DND-41 (cell line): Measurements from ENCODE around the gene HEATR5B.
A peak's percentile ranks its signal among the peaks of the same experiment; 100 is the strongest.

Experiments
- ATAC-seq: fragments of 200-7000 bp; cut with Tn5 transposase; 3 replicates; pipeline ENCODE4 v1.9.1; 2021; ENCODE audit warnings: low read depth; ENCODE audit not compliant: insufficient read depth
- DNase-seq: peaks from one replicate; pipeline ENCODE4 v3.0.0-alpha.2; 2020
- H2AFZ ChIP-seq: 2 replicates; pipeline ENCODE4 v1.6.0; 2012; ENCODE audit warnings: low read depth, low read length
- H3K27ac ChIP-seq: 2 replicates; pipeline ENCODE4 v1.5.1; 2012; ENCODE audit warnings: low read length, inconsistent platforms
- H3K27me3 ChIP-seq: fragments of 200-600 bp; sonication (generic); 2 replicates; pipeline ENCODE4 v1.6.0; 2012; ENCODE audit warnings: low read length, mild to moderate bottlenecking, inconsistent platforms; ENCODE audit not compliant: insufficient read depth, poor library complexity
- H3K36me3 ChIP-seq: 2 replicates; pipeline ENCODE4 v1.5.1; 2012; ENCODE audit warnings: low read length, inconsistent platforms; ENCODE audit not compliant: insufficient read depth
- H3K4me1 ChIP-seq: 2 replicates; pipeline ENCODE4 v1.5.1; 2012; ENCODE audit warnings: mild to moderate bottlenecking, low read length; ENCODE audit not compliant: insufficient read depth
- H3K4me2 ChIP-seq: 2 replicates; pipeline ENCODE4 v1.6.0; 2012; ENCODE audit warnings: mild to moderate bottlenecking, moderate library complexity, low read length, inconsistent platforms; ENCODE audit not compliant: insufficient read depth
- H3K4me3 ChIP-seq, 2 experiments: fragments of 200-600 bp in 1 of 2; shearing (Covaris generic) in 1 of 2; 2 replicates each; pipeline ENCODE4 v1.5.1; 2012 to 2016; ENCODE audit warnings: inconsistent platforms in 2 of 2, low read length in 2 of 2, mild to moderate bottlenecking in 2 of 2, low read depth in 1 of 2, moderate library complexity in 1 of 2
- H3K79me2 ChIP-seq: 2 replicates; pipeline ENCODE4 v1.6.0; 2012; ENCODE audit warnings: low read length, inconsistent platforms; ENCODE audit not compliant: insufficient read depth
- H3K9ac ChIP-seq: 2 replicates; pipeline ENCODE4 v1.6.0; 2012; ENCODE audit warnings: low read depth, mild to moderate bottlenecking, inconsistent platforms, low read length, moderate library complexity
- H3K9me3 ChIP-seq: 2 replicates; pipeline ENCODE4 v1.5.1; 2012; ENCODE audit warnings: low read length, moderate library complexity, mild to moderate bottlenecking, inconsistent platforms; ENCODE audit not compliant: insufficient read depth, severe bottlenecking
- H4K20me1 ChIP-seq: 2 replicates; pipeline ENCODE4 v1.6.0; 2012; ENCODE audit warnings: low read length; ENCODE audit not compliant: insufficient read depth
- EZH2 ChIP-seq: IDR thresholded peaks from 3 replicates; pipeline ENCODE4 v1.6.1; 2012; ENCODE audit warnings: borderline replicate concordance, low read depth, mild to moderate bottlenecking, moderate library complexity, low read length, inconsistent platforms; ENCODE audit not compliant: severe bottlenecking
- TF ChIP-seq, protein P1 (sequence below): IDR thresholded peaks from 2 replicates; pipeline ENCODE4 v1.5.1; 2012; ENCODE audit warnings: borderline replicate concordance, low read length, moderate library complexity, mild to moderate bottlenecking; ENCODE audit not compliant: poor library complexity, severe bottlenecking; ENCODE audit errors: extremely low read depth

HEATR5B gene

DNA sequence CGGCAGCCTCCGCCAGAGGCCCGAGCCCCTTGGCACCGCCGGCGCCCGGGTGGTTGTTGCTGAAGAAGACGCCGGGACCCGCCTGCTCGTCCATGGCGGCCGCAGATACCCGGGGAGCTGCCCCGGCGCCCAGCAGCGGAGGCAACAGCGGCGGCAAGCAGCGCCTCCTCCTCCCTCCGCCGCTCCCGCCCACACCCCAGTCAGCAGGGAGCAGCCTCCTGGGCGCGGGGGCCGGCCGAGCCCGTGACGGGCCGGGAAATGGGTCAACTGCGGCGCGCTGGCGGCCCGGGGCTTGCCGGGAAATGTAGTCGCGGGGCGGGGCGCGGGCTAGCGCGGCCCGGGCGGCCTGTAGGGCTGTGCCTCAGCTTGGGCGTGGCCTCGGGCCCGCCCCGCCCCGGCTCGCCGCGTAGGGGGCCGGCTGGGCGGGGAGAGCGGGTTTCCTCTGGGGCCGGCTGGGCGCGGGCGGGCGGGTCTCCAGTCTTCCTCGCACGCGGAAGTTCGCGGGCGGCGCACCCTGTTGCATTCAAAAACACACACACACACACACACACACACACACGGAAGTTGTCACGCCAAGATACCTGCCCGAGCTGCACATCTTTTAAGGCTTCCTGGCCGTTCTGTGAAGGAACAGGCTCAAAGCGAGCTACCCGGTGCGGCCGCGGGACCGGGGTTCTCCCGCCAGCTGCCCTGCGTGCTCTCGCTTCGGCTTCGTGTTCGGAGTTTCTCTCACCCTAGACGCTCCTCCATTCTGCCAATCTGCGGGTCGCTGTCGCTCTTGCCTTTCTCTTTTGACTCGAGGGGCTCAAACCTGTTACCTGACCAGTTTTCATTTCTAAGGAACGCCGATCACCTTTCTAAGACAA, 117.6 kb downstream of the HEATR5B start, which contains the start of gene STRN:
Gene STRN (minus strand): TSS at position 167 of the 866 bp plus-strand sequence. CDS start 73 bp downstream, at position 94.
- no peak for TF ChIP-seq EZH2
- TF ChIP-seq, protein P1, sequence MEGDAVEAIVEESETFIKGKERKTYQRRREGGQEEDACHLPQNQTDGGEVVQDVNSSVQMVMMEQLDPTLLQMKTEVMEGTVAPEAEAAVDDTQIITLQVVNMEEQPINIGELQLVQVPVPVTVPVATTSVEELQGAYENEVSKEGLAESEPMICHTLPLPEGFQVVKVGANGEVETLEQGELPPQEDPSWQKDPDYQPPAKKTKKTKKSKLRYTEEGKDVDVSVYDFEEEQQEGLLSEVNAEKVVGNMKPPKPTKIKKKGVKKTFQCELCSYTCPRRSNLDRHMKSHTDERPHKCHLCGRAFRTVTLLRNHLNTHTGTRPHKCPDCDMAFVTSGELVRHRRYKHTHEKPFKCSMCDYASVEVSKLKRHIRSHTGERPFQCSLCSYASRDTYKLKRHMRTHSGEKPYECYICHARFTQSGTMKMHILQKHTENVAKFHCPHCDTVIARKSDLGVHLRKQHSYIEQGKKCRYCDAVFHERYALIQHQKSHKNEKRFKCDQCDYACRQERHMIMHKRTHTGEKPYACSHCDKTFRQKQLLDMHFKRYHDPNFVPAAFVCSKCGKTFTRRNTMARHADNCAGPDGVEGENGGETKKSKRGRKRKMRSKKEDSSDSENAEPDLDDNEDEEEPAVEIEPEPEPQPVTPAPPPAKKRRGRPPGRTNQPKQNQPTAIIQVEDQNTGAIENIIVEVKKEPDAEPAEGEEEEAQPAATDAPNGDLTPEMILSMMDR: no peak
- Histone ChIP-seq H3K9me3 (no peaks in the 10 kb centered on the region), H3K9ac (peak within 1 kb of the TSS; percentile 74), H3K27ac (peak within 1 kb of the TSS; percentile 85), H3K4me3 (peak within 1 kb of the TSS; percentile 81 to 99), H3K4me1 (peaks cover 32% of the 10 kb centered on the region), H2AFZ (peak within 1 kb of the TSS; percentile 100), H3K36me3 (no peaks in the 10 kb centered on the region; the same call in 1 of the 2 replicates), H4K20me1 (no peaks in the 10 kb centered on the region), H3K4me2 (peak within 1 kb of the TSS; percentile 98), H3K27me3 (no peaks in the 10 kb centered on the region), H3K79me2 (peaks cover 45% of the 10 kb centered on the region)
- ATAC-seq (peak; percentile 94), DNase-seq (peak; percentile 97)

DNA sequence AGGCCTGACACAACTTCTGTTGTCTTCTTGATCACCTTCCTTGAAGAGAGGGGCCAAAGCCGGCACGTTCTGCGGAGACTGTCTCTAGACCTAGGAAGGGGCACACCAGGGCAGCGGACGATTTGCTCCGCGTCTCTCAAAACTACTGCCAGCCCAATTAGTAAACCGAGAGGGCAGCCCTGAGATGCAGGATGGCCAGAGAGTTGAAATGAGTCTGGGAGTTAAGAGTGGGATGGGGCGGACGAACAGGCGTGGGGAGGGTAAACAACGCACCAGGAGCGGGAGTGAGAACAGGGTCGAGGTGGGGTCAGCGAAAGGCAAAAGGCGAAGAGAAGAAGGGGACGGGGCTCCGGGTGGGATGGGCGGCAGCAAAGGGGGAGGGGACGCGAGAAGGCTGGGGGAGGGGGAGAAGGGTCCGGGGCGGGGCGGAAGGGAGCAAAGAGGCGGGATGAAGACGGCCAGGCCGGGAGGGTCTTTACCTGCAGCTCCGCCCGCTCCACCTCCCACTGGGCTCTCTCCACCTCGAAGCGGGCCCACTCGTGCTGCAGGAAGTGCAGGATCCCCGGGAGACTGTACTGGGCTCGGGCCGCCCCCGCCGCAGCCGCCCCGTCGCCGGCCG, 118.3 kb downstream of the HEATR5B start:
- Histone ChIP-seq H3K79me2 (peaks cover 50% of the 10 kb centered on the region), H3K36me3 (no peaks in the 10 kb centered on the region; the same call in 1 of the 2 replicates), H3K27me3 (no peaks in the 10 kb centered on the region), H4K20me1 (no peaks in the 10 kb centered on the region), H3K4me2 (peak overlapping the region; percentile 98), H2AFZ (peak overlapping the region; percentile 90), H3K4me3 (peak overlapping the region; percentile 81 to 99), H3K4me1 (peaks cover 32% of the 10 kb centered on the region), H3K27ac (peak overlapping the region; percentile 85), H3K9me3 (no peaks in the 10 kb centered on the region), H3K9ac (peak overlapping the region; percentile 74)
- ATAC-seq (peak; percentile 31), DNase-seq (peak; percentile 56)
- TF ChIP-seq, protein P1: no peak
- TF ChIP-seq EZH2: no peak

DNA sequence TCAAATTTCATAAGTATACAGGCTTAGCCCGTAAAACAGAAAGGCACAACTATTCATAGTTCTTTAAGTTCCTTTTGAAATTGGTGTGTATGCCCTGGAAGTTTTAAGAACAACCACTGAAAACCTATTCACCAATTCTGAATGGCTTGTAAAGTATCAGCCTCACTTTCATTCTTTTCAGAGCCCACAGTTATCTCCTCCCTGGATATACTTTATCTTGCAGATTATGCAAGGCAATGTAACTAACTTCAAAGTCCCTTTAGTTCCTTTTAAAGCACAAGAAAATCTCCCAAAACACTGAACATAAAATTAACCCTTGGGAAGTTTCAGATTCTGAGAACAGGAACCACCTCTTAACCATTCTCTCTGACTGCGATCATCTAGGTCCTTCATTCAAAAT, 119.0 kb downstream of the HEATR5B start:
- H3K79me2 ChIP-seq: peaks cover 55% of the 10 kb centered on the region
- DNase-seq: no peak
- peaks cover 2% of the 10 kb centered on the region; the same call in 1 of the 2 replicates for H4K20me1 ChIP-seq

More for the DNA sequence above, 119.0 kb downstream of the HEATR5B start:
- H3K9me3 ChIP-seq: no peaks in the 10 kb centered on the region
- peak overlapping the region; percentile 74 for H3K9ac ChIP-seq
- peaks cover 32% of the 10 kb centered on the region for H3K4me1 ChIP-seq
- TF ChIP-seq, protein P1: no peak
- no peak for TF ChIP-seq EZH2
- peak overlapping the region; percentile 98 for H3K4me2 ChIP-seq
- H3K4me3 ChIP-seq: peak overlapping the region; percentile 81 to 99; a peak in 3 of 4 replicates
- H3K27ac ChIP-seq: peak overlapping the region; percentile 6; the same call in 1 of the 2 replicates
- H3K36me3 ChIP-seq: no peaks in the 10 kb centered on the region; the same call in 1 of the 2 replicates
- ATAC-seq: no peak
- no peak overlapping the region; the same call in 1 of the 2 replicates for H2AFZ ChIP-seq
- H3K27me3 ChIP-seq: no peaks in the 10 kb centered on the region
